ENCODE data around the gene CHD6.

- TF ChIP-seq CTCF (IDR thresholded peaks at IDR 0.05; ENCODE audit: low read depth, low read length, missing input control) = no peak
- no peak for TF ChIP-seq FOXA2 (IDR thresholded peaks at IDR 0.05)
- no peak for TF ChIP-seq JUND (IDR thresholded peaks at IDR 0.05)
- TF ChIP-seq REST (IDR thresholded peaks at IDR 0.05) = no peak
These were observed 150.5 kb downstream of the CHD6 start for GRCh38 chr20:41467690-41468089.

All from liver (tissue), 3 donors.